ENCODE results near the gene SMAD6. TPM values are rescaled to one million over a fixed set of nuclear protein-coding genes. Genes with fewer than 3 reads are reported as not detected.
A peak's percentile ranks its signal among the peaks of the same experiment; 100 is the strongest.

The SMAD6 gene
- total and polyA plus RNA-seq, 11 donors = 10.4 to 65.9 (median 20.6) TPM

DNA sequence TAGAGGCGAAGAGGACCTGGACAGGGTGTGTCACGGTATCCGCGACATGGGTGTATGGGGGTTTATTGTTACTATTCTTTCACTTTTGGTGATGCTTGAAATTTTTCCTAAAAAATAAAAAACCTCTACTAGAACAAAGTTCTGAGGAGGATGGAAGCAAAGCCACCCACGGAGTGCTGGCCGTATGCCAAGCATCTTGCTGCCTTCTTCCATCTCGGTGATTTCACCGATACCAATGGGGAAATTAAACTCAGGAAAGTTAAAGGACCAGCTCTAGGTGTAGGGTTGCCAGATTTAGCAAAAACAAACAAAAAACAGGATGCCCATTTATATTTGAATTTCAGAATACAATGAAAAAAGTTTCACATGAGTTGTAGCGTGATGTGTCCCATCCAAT lies 33.9 kb downstream of the SMAD6 start:
- H3K27me3 ChIP-seq = no peaks in the 10 kb centered on the region
- ATAC-seq (no peak), DNase-seq (no peak)
- TF ChIP-seq POLR2A (IDR thresholded peaks at IDR 0.05) = no peak
- TF ChIP-seq, protein P1, sequence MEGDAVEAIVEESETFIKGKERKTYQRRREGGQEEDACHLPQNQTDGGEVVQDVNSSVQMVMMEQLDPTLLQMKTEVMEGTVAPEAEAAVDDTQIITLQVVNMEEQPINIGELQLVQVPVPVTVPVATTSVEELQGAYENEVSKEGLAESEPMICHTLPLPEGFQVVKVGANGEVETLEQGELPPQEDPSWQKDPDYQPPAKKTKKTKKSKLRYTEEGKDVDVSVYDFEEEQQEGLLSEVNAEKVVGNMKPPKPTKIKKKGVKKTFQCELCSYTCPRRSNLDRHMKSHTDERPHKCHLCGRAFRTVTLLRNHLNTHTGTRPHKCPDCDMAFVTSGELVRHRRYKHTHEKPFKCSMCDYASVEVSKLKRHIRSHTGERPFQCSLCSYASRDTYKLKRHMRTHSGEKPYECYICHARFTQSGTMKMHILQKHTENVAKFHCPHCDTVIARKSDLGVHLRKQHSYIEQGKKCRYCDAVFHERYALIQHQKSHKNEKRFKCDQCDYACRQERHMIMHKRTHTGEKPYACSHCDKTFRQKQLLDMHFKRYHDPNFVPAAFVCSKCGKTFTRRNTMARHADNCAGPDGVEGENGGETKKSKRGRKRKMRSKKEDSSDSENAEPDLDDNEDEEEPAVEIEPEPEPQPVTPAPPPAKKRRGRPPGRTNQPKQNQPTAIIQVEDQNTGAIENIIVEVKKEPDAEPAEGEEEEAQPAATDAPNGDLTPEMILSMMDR (IDR thresholded peaks at IDR 0.05) = no peak
- 64 to 72% (median 68%) methylated on average over 9 of the region's 9 CpGs for WGBS, 4 donors
- intact Hi-C loops (cut with DNase I) = no loop called here
- H3K36me3 ChIP-seq = peaks cover 0 to 5% (median 0%) of the 10 kb centered on the region in 9 donors
- H3K4me3 ChIP-seq = no peak overlapping the region
- H3K9me3 ChIP-seq = no peaks in the 10 kb centered on the region
- peak overlapping the region in 1 of 12 donors; percentile 7 for H3K27ac ChIP-seq
- H3K4me1 ChIP-seq = peaks cover 0 to 63% (median 28%) of the 10 kb centered on the region in 12 donors

DNA sequence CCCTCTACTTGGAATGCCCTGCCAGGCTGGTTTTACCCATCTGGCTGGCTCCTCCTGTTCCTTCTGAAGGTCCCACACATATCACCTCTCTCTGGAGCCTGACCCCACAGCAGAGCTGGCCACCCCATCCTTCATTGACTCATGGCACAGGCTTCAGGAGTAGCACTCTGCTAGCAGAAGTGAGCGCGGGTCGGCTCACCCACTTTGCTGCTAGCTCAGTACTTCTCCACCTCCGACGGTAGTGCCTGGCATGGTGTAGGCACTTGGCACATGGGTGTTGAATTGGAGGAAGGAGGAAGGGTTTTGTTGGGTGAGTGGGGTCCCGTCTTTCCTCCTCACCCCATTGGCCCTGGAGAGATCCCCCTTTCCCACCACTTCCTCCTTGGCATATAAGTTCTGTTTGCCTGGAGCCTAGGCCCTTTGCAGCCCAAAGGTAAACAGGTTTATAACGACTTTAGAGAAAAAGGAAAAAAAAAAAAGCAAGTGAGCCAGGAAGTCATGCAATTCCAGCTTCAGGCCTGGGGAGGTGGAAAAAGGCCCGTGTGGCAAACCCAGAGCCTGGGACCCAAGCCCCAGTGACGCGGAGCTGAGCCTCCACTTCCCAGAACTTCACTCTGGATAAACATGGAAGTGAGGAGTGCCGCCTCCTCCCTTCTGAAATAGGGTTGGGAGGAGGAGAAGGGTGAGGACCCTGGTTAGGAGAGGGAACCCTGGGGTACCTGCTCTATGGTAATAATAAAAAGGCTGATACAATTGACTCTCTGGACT lies 35.4 kb downstream of the SMAD6 start:
- intact Hi-C loops (cut with DNase I) = no loop called here
- no peak overlapping the region for H3K4me3 ChIP-seq
- ATAC-seq (no peak), DNase-seq (no peak)
- no peaks in the 10 kb centered on the region for H3K9me3 ChIP-seq
- TF ChIP-seq POLR2A (IDR thresholded peaks at IDR 0.05) = no peak
- TF ChIP-seq, protein P1 (IDR thresholded peaks at IDR 0.05) = no peak
- no peaks in the 10 kb centered on the region for H3K27me3 ChIP-seq
- 84 to 91% (median 87%) methylated on average over 11 of the region's 11 CpGs for WGBS, 4 donors
- H3K27ac ChIP-seq = no peak overlapping the region
- H3K4me1 ChIP-seq = peaks cover 0 to 74% (median 29%) of the 10 kb centered on the region in 12 donors
- peaks cover 0 to 5% (median 0%) of the 10 kb centered on the region in 9 donors for H3K36me3 ChIP-seq

DNA sequence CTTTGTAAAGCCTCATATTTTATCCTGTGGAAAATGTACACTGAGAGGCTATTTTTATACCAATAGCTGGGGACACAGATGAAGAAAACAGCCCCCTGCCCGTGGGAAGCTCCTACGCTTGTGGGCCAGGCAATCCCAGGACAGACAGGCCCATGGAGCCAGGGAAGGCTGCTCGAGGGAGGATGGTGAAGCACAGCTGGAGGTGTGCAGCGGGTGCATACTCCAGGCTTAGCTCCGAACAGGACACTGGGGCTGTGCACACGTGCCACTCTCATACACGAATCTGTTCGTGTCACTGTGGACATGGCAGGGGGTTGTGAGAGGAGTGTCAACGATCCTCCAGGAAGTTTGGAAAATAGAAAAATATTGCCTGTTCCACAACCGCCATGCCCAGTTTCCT lies 36.1 kb downstream of the SMAD6 start:
- H3K4me1 ChIP-seq = peaks cover 0 to 75% (median 32%) of the 10 kb centered on the region in 12 donors
- no peak overlapping the region for H3K4me3 ChIP-seq
- H3K9me3 ChIP-seq = no peaks in the 10 kb centered on the region
- no peak for ATAC-seq
- no peak for TF ChIP-seq POLR2A (IDR thresholded peaks at IDR 0.05)
- TF ChIP-seq, protein P1 (IDR thresholded peaks at IDR 0.05) = no peak
- peaks cover 0 to 5% (median 0%) of the 10 kb centered on the region in 9 donors for H3K36me3 ChIP-seq
- no peak for DNase-seq
- 92 to 93% (median 92%) methylated on average over 10 of the region's 10 CpGs for WGBS, 4 donors
- intact Hi-C loops (cut with DNase I) = no loop called here
- no peak overlapping the region for H3K27ac ChIP-seq
- H3K27me3 ChIP-seq = no peaks in the 10 kb centered on the region

DNA sequence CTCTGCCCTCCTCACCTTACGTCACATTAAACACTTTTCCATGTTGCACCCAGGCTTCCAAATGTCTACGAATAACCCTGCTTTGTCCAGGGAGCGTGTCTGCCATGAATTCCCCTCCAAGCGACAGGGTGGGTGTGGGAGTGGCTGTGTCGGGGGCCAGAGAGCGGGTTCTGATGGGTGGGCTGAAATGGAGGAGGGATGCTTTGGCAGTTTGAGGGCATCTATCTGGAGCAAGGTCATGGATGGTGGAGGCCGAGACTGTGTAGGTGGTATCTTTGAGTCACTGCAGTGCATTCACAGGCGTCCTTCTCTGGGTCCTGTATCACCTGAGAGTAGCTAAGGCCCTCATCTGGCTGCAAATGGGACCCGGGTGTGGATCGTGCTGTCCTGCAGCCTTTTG lies 36.6 kb downstream of the SMAD6 start:
- Histone ChIP-seq H3K4me1 (peaks cover 0 to 75% (median 35%) of the 10 kb centered on the region in 12 donors), H3K4me3 (no peak overlapping the region)

More for the DNA sequence above, 36.6 kb downstream of the SMAD6 start:
- DNase-seq (no peak), ATAC-seq (no peak)
- Histone ChIP-seq H3K36me3 (peaks cover 0 to 5% (median 0%) of the 10 kb centered on the region in 9 donors), H3K27me3 (no peaks in the 10 kb centered on the region), H3K27ac (no peak overlapping the region), H3K9me3 (no peaks in the 10 kb centered on the region)
- 92 to 94% (median 94%) methylated on average over 10 of the region's 10 CpGs for WGBS, 4 donors
- TF ChIP-seq, protein P1 (IDR thresholded peaks at IDR 0.05) = no peak
- no peak for TF ChIP-seq POLR2A (IDR thresholded peaks at IDR 0.05)
- intact Hi-C loops (cut with DNase I) = no loop called here

Data from heart left ventricle (tissue), 16 donors.